ENCODE measurements around the gene GOLGA6D.
"Not testable (repeated sequence)": the region's sequence is repeated elsewhere in the genome, so short reads cannot be mapped to it uniquely, and the experiment has no call there.

Gene GOLGA6D

GRCh38 chr15:75238150-75238549 lies 44.5 kb upstream of the GOLGA6D start:
- FAIRE-seq (no peak), DNase-seq (ENCODE audit: insufficient read length, low spot score) (no peak)
- TF ChIP-seq CTCF (IDR thresholded peaks at IDR 0.05; ENCODE audit: insufficient read depth, missing control alignments): no peak

- FAIRE-seq: not testable (repeated sequence)
Observed at GRCh38 chr15:75245741-75246140, 36.9 kb upstream of the GOLGA6D start.

GRCh38 chr15:75248991-75249390 lies 33.6 kb upstream of the GOLGA6D start:
- DNase-seq (ENCODE audit: insufficient read length, low spot score); FAIRE-seq: not testable (repeated sequence)

More at GRCh38 chr15:75245741-75246140, 36.9 kb upstream of the GOLGA6D start:
- not testable (repeated sequence) for DNase-seq (ENCODE audit: insufficient read length, low spot score)

GRCh38 chr15:75249726-75250125 lies 32.9 kb upstream of the GOLGA6D start:
- no peak for TF ChIP-seq CTCF (IDR thresholded peaks at IDR 0.05; ENCODE audit: insufficient read depth, missing control alignments)
- no peak for FAIRE-seq
- no peak for DNase-seq (ENCODE audit: insufficient read length, low spot score)

- not testable (repeated sequence) for FAIRE-seq; DNase-seq (ENCODE audit: insufficient read length, low spot score)
Observed at GRCh38 chr15:75251343-75251742, 31.3 kb upstream of the GOLGA6D start.

- FAIRE-seq; DNase-seq (ENCODE audit: insufficient read length, low spot score): not testable (repeated sequence)
Observed at GRCh38 chr15:75252285-75252684, 30.4 kb upstream of the GOLGA6D start.

- not testable (repeated sequence) for FAIRE-seq; DNase-seq (ENCODE audit: insufficient read length, low spot score)
Observed at GRCh38 chr15:75258034-75258433, 24.6 kb upstream of the GOLGA6D start, which contains the start of gene GOLGA6C. TSS of gene GOLGA6C (plus strand) at chr15:75258334. CDS start at chr15:75258599, 265 bp downstream.

GRCh38 chr15:75258620-75259343 lies 23.9 kb upstream of the GOLGA6D start:
- not testable (repeated sequence) for DNase-seq (ENCODE audit: insufficient read length, low spot score); FAIRE-seq

- not testable (repeated sequence) for DNase-seq (ENCODE audit: insufficient read length, low spot score); FAIRE-seq
Observed at GRCh38 chr15:75259873-75260272, 22.8 kb upstream of the GOLGA6D start.

GRCh38 chr15:75273751-75274359 lies 8.8 kb upstream of the GOLGA6D start:
- not testable (repeated sequence) for DNase-seq (ENCODE audit: insufficient read length, low spot score); FAIRE-seq

- TF ChIP-seq CTCF (IDR thresholded peaks at IDR 0.05; ENCODE audit: insufficient read depth, missing control alignments): peak; percentile 46
- not testable (repeated sequence) for DNase-seq (ENCODE audit: insufficient read length, low spot score); FAIRE-seq
Observed at GRCh38 chr15:75274509-75275107, 8.0 kb upstream of the GOLGA6D start.

GRCh38 chr15:75275617-75276016 lies 7.0 kb upstream of the GOLGA6D start:
- not testable (repeated sequence) for FAIRE-seq; DNase-seq (ENCODE audit: insufficient read length, low spot score)

- FAIRE-seq; DNase-seq (ENCODE audit: insufficient read length, low spot score): not testable (repeated sequence)
Observed at GRCh38 chr15:75278497-75278896, 4.1 kb upstream of the GOLGA6D start.

GRCh38 chr15:75284152-75284551 lies 1.5 kb downstream of the GOLGA6D start:
- DNase-seq (ENCODE audit: insufficient read length, low spot score); FAIRE-seq: not testable (repeated sequence)

- DNase-seq (ENCODE audit: insufficient read length, low spot score); FAIRE-seq: not testable (repeated sequence)
Observed at GRCh38 chr15:75293660-75294059, 11.0 kb downstream of the GOLGA6D start.

Measured in D721Med (cell line).